ENCODE data around the gene BTRC.

Gene BTRC

DNA sequence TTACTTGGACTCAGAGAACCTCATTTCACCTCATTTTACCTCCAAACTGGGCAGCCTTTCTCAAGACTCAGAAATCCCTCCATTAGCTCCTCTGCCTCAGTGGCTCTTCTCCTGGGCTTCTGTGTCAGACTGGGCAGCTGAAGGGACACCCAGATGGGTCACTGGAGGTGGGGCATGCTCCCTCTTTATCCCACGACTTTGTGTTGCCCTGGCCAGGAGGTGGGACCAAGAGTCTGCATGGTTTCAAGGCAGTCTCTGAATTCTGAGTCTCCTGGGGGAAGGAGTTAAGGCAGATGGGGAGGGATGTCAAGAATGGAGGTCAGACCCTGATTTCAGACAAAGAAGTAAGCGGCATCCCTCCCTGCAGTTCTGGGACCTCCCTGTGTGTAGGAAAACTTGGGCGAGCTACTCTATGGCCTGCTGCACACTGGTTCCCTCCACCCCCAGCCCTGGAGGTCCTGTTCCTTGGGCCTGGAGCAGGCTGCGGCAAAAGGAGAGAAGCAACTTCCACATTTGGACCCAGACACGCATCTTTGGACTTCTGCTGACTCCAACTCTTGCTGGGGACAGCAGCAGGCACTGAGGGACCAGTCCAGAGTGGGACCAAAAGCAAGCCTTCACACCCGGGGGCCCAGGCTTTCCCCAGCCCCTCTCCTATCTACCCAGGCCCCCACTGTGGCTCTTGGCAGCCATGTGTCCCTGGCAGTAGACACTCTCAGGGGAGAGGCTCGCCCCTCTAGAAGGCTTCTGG is 223.3 kb downstream of the BTRC start:
- TF ChIP-seq, protein P1, sequence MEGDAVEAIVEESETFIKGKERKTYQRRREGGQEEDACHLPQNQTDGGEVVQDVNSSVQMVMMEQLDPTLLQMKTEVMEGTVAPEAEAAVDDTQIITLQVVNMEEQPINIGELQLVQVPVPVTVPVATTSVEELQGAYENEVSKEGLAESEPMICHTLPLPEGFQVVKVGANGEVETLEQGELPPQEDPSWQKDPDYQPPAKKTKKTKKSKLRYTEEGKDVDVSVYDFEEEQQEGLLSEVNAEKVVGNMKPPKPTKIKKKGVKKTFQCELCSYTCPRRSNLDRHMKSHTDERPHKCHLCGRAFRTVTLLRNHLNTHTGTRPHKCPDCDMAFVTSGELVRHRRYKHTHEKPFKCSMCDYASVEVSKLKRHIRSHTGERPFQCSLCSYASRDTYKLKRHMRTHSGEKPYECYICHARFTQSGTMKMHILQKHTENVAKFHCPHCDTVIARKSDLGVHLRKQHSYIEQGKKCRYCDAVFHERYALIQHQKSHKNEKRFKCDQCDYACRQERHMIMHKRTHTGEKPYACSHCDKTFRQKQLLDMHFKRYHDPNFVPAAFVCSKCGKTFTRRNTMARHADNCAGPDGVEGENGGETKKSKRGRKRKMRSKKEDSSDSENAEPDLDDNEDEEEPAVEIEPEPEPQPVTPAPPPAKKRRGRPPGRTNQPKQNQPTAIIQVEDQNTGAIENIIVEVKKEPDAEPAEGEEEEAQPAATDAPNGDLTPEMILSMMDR (IDR thresholded peaks at IDR 0.05; ENCODE audit: low read length, missing control alignments): no peak
- no peak for DNase-seq (ENCODE audit: low read depth)
- no peak overlapping the region for H3K4me3 ChIP-seq (replicated peaks; ENCODE audit: low read depth, low read length)

DNA sequence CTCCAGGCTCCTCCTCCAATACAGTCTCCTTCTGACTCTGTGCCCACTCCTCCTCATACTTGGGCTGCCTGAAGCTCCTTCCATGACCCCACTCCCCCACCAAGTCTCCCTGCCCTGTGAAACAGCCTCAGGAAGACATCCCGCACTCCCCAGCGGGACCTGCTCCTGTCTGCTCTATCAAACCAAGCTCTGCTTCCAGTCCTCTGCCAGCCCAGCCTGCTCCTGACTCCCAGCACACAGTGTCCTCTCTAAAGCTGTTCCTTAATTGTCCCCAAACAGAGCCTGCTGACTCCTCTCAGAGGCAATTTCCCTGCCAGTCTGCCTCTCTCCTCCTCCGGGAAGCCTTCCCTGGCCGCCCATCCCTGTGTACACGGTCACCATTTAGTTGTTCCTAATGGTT is 224.2 kb downstream of the BTRC start:
- TF ChIP-seq, protein P1 (IDR thresholded peaks at IDR 0.05; ENCODE audit: low read length, missing control alignments): no peak

DNA sequence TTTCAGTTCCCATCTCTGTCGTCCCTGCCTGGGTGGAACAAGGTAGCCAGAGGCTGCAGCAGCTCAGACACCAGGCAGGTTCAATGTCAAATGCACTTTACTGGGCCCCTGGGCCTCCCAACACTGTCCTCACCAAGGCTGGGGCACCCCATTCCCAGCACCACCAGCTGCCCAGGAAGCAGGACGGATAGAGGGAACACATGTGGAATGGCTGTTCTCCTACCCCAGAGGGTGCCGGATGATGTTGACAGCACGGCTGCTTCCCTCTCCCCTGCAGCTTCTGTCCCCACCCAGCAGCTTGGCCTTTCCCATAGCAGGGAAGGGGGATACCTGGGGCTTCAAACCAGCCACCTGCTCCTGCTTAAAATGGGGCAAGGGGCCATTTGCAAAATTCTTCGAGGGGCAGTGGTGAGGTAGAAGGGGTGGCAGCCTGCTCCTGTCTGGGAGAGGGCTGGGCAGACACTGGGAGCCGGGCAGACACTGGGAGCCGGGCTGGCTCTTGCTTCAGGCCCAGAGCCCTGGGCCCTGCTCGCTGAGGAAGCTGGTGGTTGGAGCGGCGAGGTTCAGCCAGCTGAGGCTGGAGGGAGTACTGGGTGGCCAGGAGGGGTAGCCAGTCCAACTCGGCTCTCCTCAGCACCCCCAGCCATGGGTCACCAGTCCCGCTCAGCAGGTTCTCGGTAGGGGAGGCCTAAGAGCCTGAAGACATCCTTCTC is 225.0 kb downstream of the BTRC start:
- DNase-seq (ENCODE audit: low read depth): no peak
- no peak overlapping the region for H3K4me3 ChIP-seq (replicated peaks; ENCODE audit: low read depth, low read length)
- TF ChIP-seq, protein P1 (IDR thresholded peaks at IDR 0.05; ENCODE audit: low read length, missing control alignments): no peak

More for the DNA sequence above, 224.2 kb downstream of the BTRC start:
- no peak overlapping the region for H3K4me3 ChIP-seq (replicated peaks; ENCODE audit: low read depth, low read length)
- DNase-seq (ENCODE audit: low read depth): no peak

DNA sequence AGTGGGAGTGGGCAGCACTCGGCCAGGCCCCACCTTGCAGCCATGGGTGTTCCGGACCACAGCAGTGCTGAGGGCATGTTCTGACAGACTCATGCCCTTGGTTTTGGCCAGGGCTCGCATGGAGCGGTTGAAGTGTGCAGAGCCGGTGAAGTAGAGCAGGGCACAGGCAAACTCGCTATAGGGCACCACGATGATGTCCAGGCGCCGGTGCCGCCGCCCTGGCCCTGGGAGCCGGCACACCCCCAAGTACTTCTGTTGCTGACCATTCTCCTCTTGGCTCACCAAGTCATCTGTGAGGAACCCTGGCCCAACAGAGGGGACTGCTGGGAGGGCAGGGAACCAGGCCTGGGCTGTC is 225.5 kb downstream of the BTRC start:
- no peak overlapping the region for H3K4me3 ChIP-seq (replicated peaks; ENCODE audit: low read depth, low read length)
- TF ChIP-seq, protein P1 (IDR thresholded peaks at IDR 0.05; ENCODE audit: low read length, missing control alignments): no peak
- no peak for DNase-seq (ENCODE audit: low read depth)

DNA sequence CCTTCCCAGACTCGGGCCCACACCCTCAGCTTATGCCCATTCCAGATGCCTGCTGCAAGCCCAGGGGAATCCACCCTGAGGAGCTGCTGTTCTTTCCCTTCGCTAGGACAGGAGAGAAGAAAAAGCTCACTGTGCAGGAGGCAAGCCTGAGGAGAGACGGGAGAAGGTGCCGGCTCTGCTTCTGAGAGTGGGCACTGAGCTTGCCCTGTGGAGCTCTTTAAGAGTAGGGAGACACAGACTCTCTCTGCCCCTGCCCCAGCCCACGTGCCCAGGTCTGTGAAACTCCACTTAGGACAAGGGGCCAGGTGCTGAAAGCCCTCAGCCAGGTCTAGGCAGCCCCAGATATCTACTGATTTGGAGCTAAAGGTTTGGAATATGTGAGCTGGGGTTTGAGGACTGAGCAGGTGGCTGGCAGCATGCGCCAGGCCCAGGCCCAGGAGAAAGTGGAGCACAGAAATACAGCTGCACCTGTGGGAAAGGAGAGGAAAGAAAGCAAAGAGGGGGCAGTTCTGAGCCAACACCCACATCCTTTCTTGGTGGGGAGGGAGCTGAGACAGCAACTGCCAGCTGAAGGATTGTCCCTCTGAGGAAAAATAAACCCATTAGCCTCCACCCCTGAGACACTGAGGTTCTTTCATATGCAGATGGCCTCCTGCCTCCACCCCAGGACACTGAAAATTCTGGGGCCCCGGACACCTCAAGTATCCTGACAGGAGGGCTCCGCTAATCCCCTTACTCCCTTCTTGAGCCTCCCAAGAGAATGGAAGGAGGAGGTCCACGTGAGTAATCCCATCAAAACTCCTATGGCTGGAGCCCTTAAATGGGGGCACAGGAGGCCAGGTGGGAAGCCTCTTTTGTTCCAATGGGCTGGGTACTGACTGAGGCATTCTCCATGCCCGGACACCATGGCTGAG is 226.8 kb downstream of the BTRC start:
- TF ChIP-seq, protein P1 (IDR thresholded peaks at IDR 0.05; ENCODE audit: low read length, missing control alignments): no peak
- no peak overlapping the region for H3K4me3 ChIP-seq (replicated peaks; ENCODE audit: low read depth, low read length)
- DNase-seq (ENCODE audit: low read depth): no peak

DNA sequence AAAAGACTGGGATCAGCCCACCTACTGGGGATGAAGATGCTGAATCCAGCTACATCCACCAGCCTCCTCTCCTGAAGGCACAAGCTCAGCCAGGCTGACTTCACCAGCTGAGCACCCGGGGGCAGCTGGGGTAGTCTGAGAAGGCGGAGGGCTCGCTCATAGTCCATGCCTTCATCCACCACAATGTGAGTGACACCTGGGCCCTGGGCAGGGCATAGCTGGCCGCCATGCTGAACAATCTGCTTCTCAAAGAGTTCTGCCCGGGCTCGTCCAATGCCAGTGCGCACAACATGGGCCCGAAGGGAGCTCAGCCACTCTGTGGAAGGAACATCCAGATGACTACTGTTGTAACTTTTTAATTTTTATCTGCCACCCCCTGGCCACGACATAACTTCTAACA is 231.9 kb downstream of the BTRC start:
- DNase-seq (ENCODE audit: low read depth): no peak
- TF ChIP-seq, protein P1 (IDR thresholded peaks at IDR 0.05; ENCODE audit: low read length, missing control alignments): no peak
- H3K4me3 ChIP-seq (replicated peaks; ENCODE audit: low read depth, low read length): no peak overlapping the region
